MCF 10A (cell line): ENCODE results near the gene NELFA. TPM values are rescaled to one million over a fixed set of nuclear protein-coding genes. Genes with fewer than 3 reads are reported as not detected.
A peak's percentile ranks its signal among the peaks of the same experiment; 100 is the strongest.

ENCODE experiments used
- BruUV-seq: library from RNA; stranded (reverse); fragments of 400-500 nt; replicated peaks from 2 replicates; lab custom pipeline; 2021; lab: Mats Ljungman, UMichigan
- CTCF ChIA-PET: fragments of 300-600 bp; sonication (Branson Sonifier 250); formaldehyde crosslinking; extraction: SDS; loops from one replicate; lab custom pipeline; 2021; ENCODE audit warnings: antibody characterized with exemption, inconsistent platforms; lab: Yijun Ruan, JAX
- POLR2A ChIA-PET: fragments of 300-600, 350-650 bp; sonication (Branson Sonifier 250); formaldehyde crosslinking; extraction: SDS; loops from one replicate; lab custom pipeline; 2020; ENCODE audit warnings: antibody characterized with exemption, inconsistent platforms; lab: Yijun Ruan, JAX
- DNase-seq: peaks from one replicate; pipeline ENCODE4 v3.0.0-alpha.2; 2018; ENCODE audit not compliant: unreplicated experiment
- H3K27ac Mint-ChIP-seq: one replicate; pipeline ENCODE4 v1.8.0; 2022; ENCODE audit warnings: mild to moderate bottlenecking, low read depth, mixed read lengths; ENCODE audit not compliant: unreplicated experiment
- H3K27me3 Mint-ChIP-seq: one replicate; pipeline ENCODE4 v1.8.0; 2022; ENCODE audit warnings: mixed read lengths; ENCODE audit not compliant: insufficient read depth, unreplicated experiment
- H3K36me3 Mint-ChIP-seq: one replicate; pipeline ENCODE4 v1.8.0; 2022; ENCODE audit warnings: mild to moderate bottlenecking, moderate library complexity, mixed read lengths; ENCODE audit not compliant: insufficient read depth, unreplicated experiment
- H3K4me1 Mint-ChIP-seq: one replicate; pipeline ENCODE4 v1.8.0; 2022; ENCODE audit warnings: mixed read lengths; ENCODE audit not compliant: insufficient read depth, unreplicated experiment
- H3K4me3 Mint-ChIP-seq: one replicate; pipeline ENCODE4 v1.8.0; 2022; ENCODE audit warnings: mild to moderate bottlenecking, moderate library complexity, mixed read lengths; ENCODE audit not compliant: unreplicated experiment
- H3K9me3 Mint-ChIP-seq: one replicate; pipeline ENCODE4 v1.8.0; 2022; ENCODE audit warnings: mixed read lengths; ENCODE audit not compliant: unreplicated experiment
- CTCF ChIP-seq: fragments of 200-600 bp; IDR thresholded peaks from one replicate; pipeline ENCODE4 v1.8.0; 2022; ENCODE audit warnings: antibody characterized with exemption, mild to moderate bottlenecking; ENCODE audit not compliant: unreplicated experiment
- intact Hi-C: fragments of 100-400 bp; cut with micrococcal nuclease; formaldehyde crosslinking; loops from 2 replicates; pipeline ENCODE4 v1.14.1; 2022
- total RNA-seq: library from RNA; stranded (reverse); gene quantifications from 2 replicates; pipeline ENCODE4 v1.2.3, GENCODE V29; 2022

Gene NELFA
- total RNA-seq, 1 experiment from 2014 or later: 36.2 TPM

GRCh38 chr4:1971456-1972200 lies 37.1 kb downstream of the NELFA start:
- peaks cover 42% of the 10 kb centered on the region for H3K36me3 Mint-ChIP-seq
- no peak for DNase-seq
- H3K4me1 Mint-ChIP-seq: no peaks in the 10 kb centered on the region
- H3K9me3 Mint-ChIP-seq: no peaks in the 10 kb centered on the region
- no TSS peak for BruUV-seq
- intact Hi-C loops: no loop called here
- H3K27ac Mint-ChIP-seq: no peak overlapping the region
- no peaks in the 10 kb centered on the region for H3K27me3 Mint-ChIP-seq
- ChIA-PET POLR2A (interaction anchor here (0.5 kb wide), 1 partner anchor 84 kb away, joined by 3 read pairs; no protein-coding TSS in a partner anchor), CTCF (interaction anchor here (0.6 kb wide), 1 partner anchor 10 kb away, joined by 3 read pairs; no protein-coding TSS in a partner anchor)
- no peak overlapping the region for H3K4me3 Mint-ChIP-seq
- TF ChIP-seq CTCF: no peak

GRCh38 chr4:1970926-1971325 lies 37.8 kb downstream of the NELFA start:
- Mint-ChIP-seq H3K27me3 (no peaks in the 10 kb centered on the region), H3K4me1 (no peaks in the 10 kb centered on the region), H3K36me3 (peaks cover 40% of the 10 kb centered on the region), H3K9me3 (no peaks in the 10 kb centered on the region), H3K27ac (peak overlapping the region; percentile 77), H3K4me3 (no peak overlapping the region)
- POLR2A ChIA-PET: interaction anchor here (1.2 kb wide), 1 partner anchor 25 kb away, joined by 3 read pairs; no protein-coding TSS in a partner anchor
- intact Hi-C loops: no loop called here
- BruUV-seq: no TSS peak
- CTCF ChIA-PET: interaction anchor here (0.6 kb wide), 1 partner anchor 108 kb away, joined by 3 read pairs; no protein-coding TSS in a partner anchor
- no peak for TF ChIP-seq CTCF
- DNase-seq: no peak

- BruUV-seq: no TSS peak
- ChIA-PET CTCF (interaction anchor here (0.6 kb wide), 1 partner anchor 109 kb away, joined by 3 read pairs; no protein-coding TSS in a partner anchor), POLR2A (interaction anchor here (1.2 kb wide), 1 partner anchor 24 kb away, joined by 3 read pairs; no protein-coding TSS in a partner anchor)
- Mint-ChIP-seq H3K4me3 (no peak overlapping the region), H3K4me1 (no peaks in the 10 kb centered on the region), H3K36me3 (peaks cover 42% of the 10 kb centered on the region), H3K9me3 (no peaks in the 10 kb centered on the region), H3K27ac (peak overlapping the region; percentile 77), H3K27me3 (no peaks in the 10 kb centered on the region)
- no peak for TF ChIP-seq CTCF
- DNase-seq: no peak
- intact Hi-C loops: no loop called here
These were observed 38.6 kb downstream of the NELFA start for GRCh38 chr4:1969928-1970723.

- CTCF ChIA-PET: no interaction called here
- Mint-ChIP-seq H3K4me1 (no peaks in the 10 kb centered on the region), H3K27me3 (no peaks in the 10 kb centered on the region), H3K4me3 (no peak overlapping the region), H3K9me3 (no peaks in the 10 kb centered on the region), H3K27ac (no peak overlapping the region), H3K36me3 (peaks cover 54% of the 10 kb centered on the region)
- intact Hi-C loops: no loop called here
- TF ChIP-seq CTCF: no peak
- DNase-seq: no peak
- POLR2A ChIA-PET: no interaction called here
- BruUV-seq: no TSS peak
These were observed 40.0 kb downstream of the NELFA start for GRCh38 chr4:1968686-1969295.
